ENCODE measurements around the gene PROX1. TPM values are rescaled to one million over a fixed set of nuclear protein-coding genes. Genes with fewer than 3 reads are reported as not detected.

Gene PROX1
- total and polyA plus RNA-seq, 9 of the 15 experiments (the other 6 are each of a cell fraction or from before 2014, with no cell fraction given) = 0.14 to 0.22 TPM; not detected in 7

GRCh38 chr1:214002472-214002871 is 14.7 kb downstream of the PROX1 start (continued):
- TF ChIP-seq HMG20B (CRISPR knock-in tag; IDR thresholded peaks at IDR 0.05) (no peak), SLC30A9 (CRISPR knock-in tag; IDR thresholded peaks at IDR 0.05) (no peak), MEF2A (IDR thresholded peaks at IDR 0.05; ENCODE audit: control insufficient read depth, low read depth, low read length) (no peak), FOSL1 (tag; conservative IDR thresholded peaks at IDR 0.05) (peak; percentile 60), ZNF277 (CRISPR knock-in tag; IDR thresholded peaks at IDR 0.05; ENCODE audit: borderline replicate concordance) (no peak), CUX1 (CRISPR knock-in tag; IDR thresholded peaks at IDR 0.05) (no peak), TEAD4 (IDR thresholded peaks at IDR 0.05; ENCODE audit: low read length) (peak; percentile 29; the same call in 1 of the 2 replicates), TEAD4 (CRISPR knock-in tag; IDR thresholded peaks at IDR 0.05; ENCODE audit: borderline replicate concordance) (no peak), ARID1B (IDR thresholded peaks at IDR 0.05) (peak; percentile 10), ZNF324 (CRISPR knock-in tag; IDR thresholded peaks at IDR 0.05) (no peak), NR3C1 (CRISPR knock-in tag; IDR thresholded peaks at IDR 0.05) (no peak), SMAD4 (CRISPR knock-in tag; conservative IDR thresholded peaks at IDR 0.05) (no peak), ZNF57 (CRISPR knock-in tag; IDR thresholded peaks at IDR 0.05) (no peak), TAL1 (IDR thresholded peaks at IDR 0.05) (peak; percentile 27; the same call in 1 of the 2 replicates), RHOXF2B (CRISPR knock-in tag; conservative IDR thresholded peaks at IDR 0.05) (no peak), NKRF (IDR thresholded peaks at IDR 0.05; ENCODE audit: borderline replicate concordance) (no peak), CBFA2T2 (conservative IDR thresholded peaks at IDR 0.05) (no peak), ATF3 (IDR thresholded peaks at IDR 0.05) (peak; percentile 66), ATF3 (CRISPR knock-in tag; conservative IDR thresholded peaks at IDR 0.05) (no peak), PRPF4 (IDR thresholded peaks at IDR 0.05; ENCODE audit: insufficient read depth, low read depth, low read length, poor library complexity, severe bottlenecking) (no peak), EGR1 (conservative IDR thresholded peaks at IDR 0.05) (no peak), TAF7 (tag; IDR thresholded peaks at IDR 0.05) (no peak)

Measured in K562 (cell line).